Fibroblast of skin of back (primary cell): ENCODE measurements around the gene CPEB4.

Experiments used
- DNase-seq: peaks from one replicate; pipeline ENCODE4 v3.0.0-alpha.2; 2013

Gene CPEB4

GRCh38 chr5:173913686-173914321, 25.7 kb downstream of the CPEB4 start:
- DNase-seq = no peak

- no peak for DNase-seq
Observed at GRCh38 chr5:173915310-173916014, 27.3 kb downstream of the CPEB4 start.

GRCh38 chr5:173916233-173916632, 28.1 kb downstream of the CPEB4 start:
- no peak for DNase-seq

- peak; percentile 86 for DNase-seq
Observed at GRCh38 chr5:173917788-173918786, 29.9 kb downstream of the CPEB4 start.

GRCh38 chr5:173919443-173919842, 31.3 kb downstream of the CPEB4 start:
- peak; percentile 21 for DNase-seq

- no peak for DNase-seq
Observed at GRCh38 chr5:173920024-173920753, 32.0 kb downstream of the CPEB4 start.

- peak; percentile 54 for DNase-seq
Observed at GRCh38 chr5:173920866-173921555, 32.9 kb downstream of the CPEB4 start.

GRCh38 chr5:173922527-173922926, 34.4 kb downstream of the CPEB4 start:
- DNase-seq = no peak

- peak; percentile 68 for DNase-seq
Observed at GRCh38 chr5:173923218-173924095, 35.3 kb downstream of the CPEB4 start.

GRCh38 chr5:173924899-173925298, 36.8 kb downstream of the CPEB4 start:
- no peak for DNase-seq

GRCh38 chr5:173925449-173926071, 37.4 kb downstream of the CPEB4 start:
- peak; percentile 40 for DNase-seq

GRCh38 chr5:173926359-173926758, 38.2 kb downstream of the CPEB4 start:
- DNase-seq = peak; percentile 83

- no peak for DNase-seq
Observed at GRCh38 chr5:173928871-173929574, 40.9 kb downstream of the CPEB4 start.

GRCh38 chr5:173932695-173933139, 44.6 kb downstream of the CPEB4 start:
- no peak for DNase-seq

- DNase-seq = no peak
Observed at GRCh38 chr5:173933901-173934300, 45.8 kb downstream of the CPEB4 start.

- DNase-seq = no peak
Observed at GRCh38 chr5:173935396-173935795, 47.2 kb downstream of the CPEB4 start.

- no peak for DNase-seq
Observed at GRCh38 chr5:173940269-173940668, 52.1 kb downstream of the CPEB4 start.

- DNase-seq = no peak
Observed at GRCh38 chr5:173941102-173941501, 53.0 kb downstream of the CPEB4 start.

GRCh38 chr5:173941758-173942401, 53.7 kb downstream of the CPEB4 start:
- DNase-seq = no peak
